Keratinocyte (primary cell): ENCODE measurements around the gene PSRC1. TPM values are rescaled to one million over a fixed set of nuclear protein-coding genes. Genes with fewer than 3 reads are reported as not detected.

Experiments used
- DNase-seq: peaks from one replicate; pipeline ENCODE4 v3.0.0-alpha.2; 2011; ENCODE audit warnings: low read depth, missing footprints, low spot score
- FAIRE-seq: peaks from 2 replicates; lab custom pipeline; 2011; peaks lifted over from hg19 to GRCh38; lab: Jason Lieb, UNC
- H2AFZ ChIP-seq: 2 replicates; pipeline ENCODE4 v1.6.0; 2012; ENCODE audit warnings: low read length, control low read depth, inconsistent platforms; ENCODE audit not compliant: control insufficient read depth
- H3K27ac ChIP-seq: 2 replicates; pipeline ENCODE4 v1.5.1; 2011; ENCODE audit warnings: low read length; ENCODE audit not compliant: control insufficient read depth, insufficient read depth
- H3K27me3 ChIP-seq: 3 replicates; pipeline ENCODE4 v1.6.0; 2011; ENCODE audit warnings: low read length; ENCODE audit not compliant: control insufficient read depth, insufficient read depth; ENCODE audit errors: extremely low read depth
- H3K36me3 ChIP-seq, 2 experiments: 2 replicates in 1 of 2; 3 replicates in 1 of 2; pipeline ENCODE4 v1.5.1; 2011; ENCODE audit warnings: low read length in 2 of 2, mild to moderate bottlenecking in 1 of 2; ENCODE audit not compliant: control insufficient read depth in 2 of 2, insufficient read depth in 2 of 2; ENCODE audit errors: extremely low read depth in 1 of 2
- H3K4me1 ChIP-seq: 3 replicates; pipeline ENCODE4 v1.5.1; 2011; ENCODE audit warnings: low read length; ENCODE audit not compliant: control insufficient read depth, insufficient read depth; ENCODE audit errors: extremely low read depth
- H3K4me2 ChIP-seq: 3 replicates; pipeline ENCODE4 v1.6.0; 2011; ENCODE audit warnings: low read depth, low read length; ENCODE audit not compliant: control insufficient read depth, insufficient read depth; ENCODE audit errors: extremely low read depth
- H3K4me3 ChIP-seq, 3 experiments: fragments of 200-600 bp in 1 of 3; sonication (generic) in 1 of 3; 2 replicates in 2 of 3; 3 replicates in 1 of 3; pipeline ENCODE4 v1.5.1; 2011 to 2016; ENCODE audit warnings: low read length in 3 of 3, mild to moderate bottlenecking in 3 of 3, control low read depth in 2 of 3, inconsistent platforms in 1 of 3, low read depth in 1 of 3, mixed read lengths in 1 of 3, mixed run types in 1 of 3, moderate library complexity in 1 of 3; ENCODE audit not compliant: control insufficient read depth in 2 of 3, insufficient read depth in 2 of 3; ENCODE audit errors: extremely low read depth in 1 of 3
- H3K79me2 ChIP-seq: 2 replicates; pipeline ENCODE4 v1.6.0; 2012; ENCODE audit warnings: low read length; ENCODE audit not compliant: control insufficient read depth, insufficient read depth
- H3K9ac ChIP-seq: 3 replicates; pipeline ENCODE4 v1.6.0; 2011; ENCODE audit warnings: low read length; ENCODE audit not compliant: control insufficient read depth, insufficient read depth; ENCODE audit errors: extremely low read depth
- H3K9me1 ChIP-seq: 3 replicates; pipeline ENCODE4 v1.6.0; 2011; ENCODE audit warnings: low read length; ENCODE audit not compliant: control insufficient read depth, insufficient read depth; ENCODE audit errors: extremely low read depth
- H3K9me3 ChIP-seq: 2 replicates; pipeline ENCODE4 v1.5.1; 2012; ENCODE audit warnings: low read depth, low read length; ENCODE audit not compliant: control insufficient read depth
- H4K20me1 ChIP-seq: 3 replicates; pipeline ENCODE4 v1.6.0; 2011; ENCODE audit warnings: low read length; ENCODE audit not compliant: control insufficient read depth, insufficient read depth; ENCODE audit errors: extremely low read depth
- EZH2 ChIP-seq: IDR thresholded peaks from one replicate; pipeline ENCODE4 v1.6.1; 2012; ENCODE audit warnings: inconsistent platforms, mild to moderate bottlenecking, low read length, moderate library complexity
- dilution Hi-C: fragments of 300-500 bp; cut with MboI; formaldehyde crosslinking; loops from one replicate; pipeline ENCODE4 v1.7.0; 2020; ENCODE audit warnings: low sequenced_read_pairs; ENCODE audit not compliant: extremely low pct_ligation_motif_present
- polyA plus RNA-seq, 5 experiments: library from polyadenylated mRNA; depleted of rRNA in 3 of 5; stranded (reverse) in 3 of 5; stranded (forward) in 1 of 5; unstranded in 1 of 5; fragments of >200 nt; gene quantifications; 1 replicate in 1 of 5; 2 replicates in 3 of 5; 3 replicates in 1 of 5; pipeline versions ENCODE4 v1.2.1 to v1.2.3, GENCODE V29; 2011 to 2012; ENCODE audit warnings: missing spikeins in 2 of 5, low read depth in 1 of 5, low replicate concordance in 1 of 5
- TF ChIP-seq, protein P1 (sequence below), 3 experiments: IDR thresholded peaks in 1 of 3; conservative IDR thresholded peaks in 1 of 3; optimal IDR thresholded peaks in 1 of 3; 2 replicates in 2 of 3; 3 replicates in 1 of 3; pipeline versions ENCODE3 to v1.5.1; 2011; ENCODE audit warnings: low read length in 3 of 3, mild to moderate bottlenecking in 3 of 3, moderate library complexity in 2 of 3, control low read depth in 1 of 3, inconsistent platforms in 1 of 3; ENCODE audit not compliant: insufficient read depth in 2 of 3; ENCODE audit errors: extremely low read depth in 1 of 3

PSRC1 gene
- polyA plus RNA-seq, 1 donor (not counting 4 experiments of a cell fraction or from before 2014, with no cell fraction given) = 10.2 TPM

DNA sequence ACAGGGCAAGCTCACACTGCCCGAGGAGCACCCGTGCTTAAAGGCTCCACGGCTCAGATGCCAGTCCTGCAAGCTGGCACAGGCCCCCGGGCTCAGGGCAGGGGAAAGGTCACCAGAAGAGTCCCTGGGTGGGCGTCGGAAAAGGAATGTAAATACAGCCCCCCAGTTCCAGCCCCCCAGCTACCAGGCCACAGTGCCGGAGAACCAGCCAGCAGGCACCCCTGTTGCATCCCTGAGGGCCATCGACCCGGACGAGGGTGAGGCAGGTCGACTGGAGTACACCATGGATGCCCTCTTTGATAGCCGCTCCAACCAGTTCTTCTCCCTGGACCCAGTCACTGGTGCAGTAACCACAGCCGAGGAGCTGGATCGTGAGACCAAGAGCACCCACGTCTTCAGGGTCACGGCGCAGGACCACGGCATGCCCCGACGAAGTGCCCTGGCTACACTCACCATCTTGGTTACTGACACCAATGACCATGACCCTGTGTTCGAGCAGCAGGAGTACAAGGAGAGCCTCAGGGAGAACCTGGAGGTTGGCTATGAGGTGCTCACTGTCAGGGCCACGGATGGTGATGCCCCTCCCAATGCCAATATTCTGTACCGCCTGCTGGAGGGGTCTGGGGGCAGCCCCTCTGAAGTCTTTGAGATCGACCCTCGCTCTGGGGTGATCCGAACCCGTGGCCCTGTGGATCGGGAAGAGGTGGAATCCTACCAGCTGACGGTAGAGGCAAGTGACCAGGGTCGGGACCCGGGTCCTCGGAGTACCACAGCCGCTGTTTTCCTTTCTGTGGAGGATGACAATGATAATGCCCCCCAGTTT is 32.3 kb downstream of the PSRC1 start:
- peak overlapping the region; percentile 31 to 61 (median 47) for H3K4me3 ChIP-seq

DNA sequence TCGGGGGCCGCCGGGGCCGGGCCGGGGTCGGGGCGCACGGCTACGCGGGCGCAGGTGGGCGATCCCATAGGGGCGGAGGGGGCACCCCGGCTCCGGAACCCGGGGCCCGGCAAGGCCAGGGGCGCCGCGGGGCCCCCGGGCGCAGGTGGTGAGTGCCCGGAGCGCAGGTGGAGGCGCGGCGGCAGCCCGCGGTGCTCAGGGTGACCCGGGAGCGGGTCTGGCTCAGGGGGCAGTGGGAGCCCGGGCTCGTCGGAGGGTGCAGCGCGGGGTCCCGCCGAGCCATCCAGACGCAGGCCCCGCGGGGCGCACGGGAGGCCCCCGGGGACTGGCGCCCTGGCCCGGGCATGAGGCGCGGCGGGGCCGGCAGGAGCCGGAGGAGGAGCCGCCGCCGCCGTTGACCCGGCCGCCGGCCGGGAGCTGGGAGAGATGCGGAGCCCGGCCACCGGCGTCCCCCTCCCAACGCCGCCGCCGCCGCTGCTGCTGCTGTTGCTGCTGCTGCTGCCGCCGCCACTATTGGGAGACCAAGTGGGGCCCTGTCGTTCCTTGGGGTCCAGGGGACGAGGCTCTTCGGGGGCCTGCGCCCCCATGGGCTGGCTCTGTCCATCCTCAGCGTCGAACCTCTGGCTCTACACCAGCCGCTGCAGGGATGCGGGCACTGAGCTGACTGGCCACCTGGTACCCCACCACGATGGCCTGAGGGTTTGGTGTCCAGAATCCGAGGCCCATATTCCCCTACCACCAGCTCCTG is 33.1 kb downstream of the PSRC1 start:
- Histone ChIP-seq H3K4me1 (peaks cover 27% of the 10 kb centered on the region), H3K4me3 (peak overlapping the region; percentile 31 to 61 (median 47)), H3K9ac (peak overlapping the region; percentile 39), H3K79me2 (peaks cover 27% of the 10 kb centered on the region), H4K20me1 (no peaks in the 10 kb centered on the region), H3K9me1 (no peaks in the 10 kb centered on the region), H3K4me2 (peak overlapping the region; percentile 78), H3K36me3 (peaks cover 4 to 12% of the 10 kb centered on the region in 2 experiments), H2AFZ (no peak overlapping the region), H3K27ac (no peak overlapping the region), H3K9me3 (no peaks in the 10 kb centered on the region), H3K27me3 (no peaks in the 10 kb centered on the region)
- no peak for FAIRE-seq
- dilution Hi-C loops = no loop called here
- no peak for TF ChIP-seq EZH2
- TF ChIP-seq, protein P1, sequence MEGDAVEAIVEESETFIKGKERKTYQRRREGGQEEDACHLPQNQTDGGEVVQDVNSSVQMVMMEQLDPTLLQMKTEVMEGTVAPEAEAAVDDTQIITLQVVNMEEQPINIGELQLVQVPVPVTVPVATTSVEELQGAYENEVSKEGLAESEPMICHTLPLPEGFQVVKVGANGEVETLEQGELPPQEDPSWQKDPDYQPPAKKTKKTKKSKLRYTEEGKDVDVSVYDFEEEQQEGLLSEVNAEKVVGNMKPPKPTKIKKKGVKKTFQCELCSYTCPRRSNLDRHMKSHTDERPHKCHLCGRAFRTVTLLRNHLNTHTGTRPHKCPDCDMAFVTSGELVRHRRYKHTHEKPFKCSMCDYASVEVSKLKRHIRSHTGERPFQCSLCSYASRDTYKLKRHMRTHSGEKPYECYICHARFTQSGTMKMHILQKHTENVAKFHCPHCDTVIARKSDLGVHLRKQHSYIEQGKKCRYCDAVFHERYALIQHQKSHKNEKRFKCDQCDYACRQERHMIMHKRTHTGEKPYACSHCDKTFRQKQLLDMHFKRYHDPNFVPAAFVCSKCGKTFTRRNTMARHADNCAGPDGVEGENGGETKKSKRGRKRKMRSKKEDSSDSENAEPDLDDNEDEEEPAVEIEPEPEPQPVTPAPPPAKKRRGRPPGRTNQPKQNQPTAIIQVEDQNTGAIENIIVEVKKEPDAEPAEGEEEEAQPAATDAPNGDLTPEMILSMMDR (optimal IDR thresholded peaks at IDR 0.05 in 1 of 3, IDR thresholded peaks at IDR 0.05 in 1 of 3, conservative IDR thresholded peaks at IDR 0.05 in 1 of 3; ENCODE audit: extremely low read depth in 1 of 3, insufficient read depth in 2 of 3, low read length in 3 of 3) = no peak
- no peak for DNase-seq

More for the DNA sequence above, 32.3 kb downstream of the PSRC1 start:
- H2AFZ ChIP-seq = no peak overlapping the region
- no peak overlapping the region for H3K9ac ChIP-seq
- H3K4me2 ChIP-seq = peak overlapping the region; percentile 78
- peaks cover 1% of the 10 kb centered on the region for H3K9me1 ChIP-seq
- peaks cover 4 to 12% of the 10 kb centered on the region in 2 experiments for H3K36me3 ChIP-seq
- no peaks in the 10 kb centered on the region for H4K20me1 ChIP-seq
- peaks cover 33% of the 10 kb centered on the region for H3K79me2 ChIP-seq
- H3K27me3 ChIP-seq = no peaks in the 10 kb centered on the region
- DNase-seq (no peak), FAIRE-seq (no peak)
- TF ChIP-seq, protein P1 (optimal IDR thresholded peaks at IDR 0.05 in 1 of 3, IDR thresholded peaks at IDR 0.05 in 1 of 3, conservative IDR thresholded peaks at IDR 0.05 in 1 of 3; ENCODE audit: extremely low read depth in 1 of 3, insufficient read depth in 2 of 3, low read length in 3 of 3) = no peak
- TF ChIP-seq EZH2 = no peak
- no peak overlapping the region for H3K27ac ChIP-seq
- H3K9me3 ChIP-seq = no peaks in the 10 kb centered on the region
- H3K4me1 ChIP-seq = peaks cover 35% of the 10 kb centered on the region
- dilution Hi-C loops = no loop called here
